ENCODE results near the gene ATP5F1E. TPM values are rescaled to one million over a fixed set of nuclear protein-coding genes. Genes with fewer than 3 reads are reported as not detected.

The ATP5F1E gene
- total RNA-seq, 1 donor from 2014 or later: 53.5 TPM

DNA sequence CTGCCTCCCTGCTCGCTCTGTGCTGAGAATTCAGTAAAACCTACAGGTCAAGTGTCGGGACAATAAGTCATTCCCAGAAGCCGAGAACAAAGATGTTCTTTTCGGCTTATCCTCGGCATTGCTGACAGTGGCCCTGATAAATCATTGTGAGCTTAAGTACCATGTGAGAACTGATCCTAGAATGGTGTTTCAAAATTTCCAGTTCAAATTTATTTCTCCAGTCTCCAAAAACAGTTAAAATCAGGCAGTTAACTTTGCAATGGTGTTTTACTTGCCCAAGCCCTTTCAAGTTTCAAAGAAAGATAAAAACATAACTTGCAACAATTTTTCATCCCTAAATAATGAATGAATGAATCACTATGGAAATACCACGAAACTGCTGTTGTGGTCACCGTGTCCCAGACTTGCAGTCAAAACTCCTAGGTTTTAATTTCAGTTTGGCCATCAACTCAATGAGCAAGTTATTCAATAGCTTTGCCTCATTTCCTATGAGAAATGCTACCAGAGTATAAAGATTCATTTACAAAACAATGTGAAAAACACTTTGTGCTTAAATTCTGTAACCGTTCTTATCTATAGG, 4.3 kb downstream of the ATP5F1E start:
- H3K4me1 Mint-ChIP-seq (ENCODE audit: low read depth, unreplicated experiment): peaks cover 18% of the 10 kb centered on the region
- H3K27me3 Mint-ChIP-seq (ENCODE audit: unreplicated experiment): no peaks in the 10 kb centered on the region
- no peak overlapping the region for H3K27ac Mint-ChIP-seq (ENCODE audit: unreplicated experiment)
- no peak for DNase-seq
- no peak overlapping the region for H3K4me3 Mint-ChIP-seq (ENCODE audit: unreplicated experiment)
- peaks cover 1% of the 10 kb centered on the region for H3K9me3 Mint-ChIP-seq (ENCODE audit: unreplicated experiment)
- TF ChIP-seq, protein P1, sequence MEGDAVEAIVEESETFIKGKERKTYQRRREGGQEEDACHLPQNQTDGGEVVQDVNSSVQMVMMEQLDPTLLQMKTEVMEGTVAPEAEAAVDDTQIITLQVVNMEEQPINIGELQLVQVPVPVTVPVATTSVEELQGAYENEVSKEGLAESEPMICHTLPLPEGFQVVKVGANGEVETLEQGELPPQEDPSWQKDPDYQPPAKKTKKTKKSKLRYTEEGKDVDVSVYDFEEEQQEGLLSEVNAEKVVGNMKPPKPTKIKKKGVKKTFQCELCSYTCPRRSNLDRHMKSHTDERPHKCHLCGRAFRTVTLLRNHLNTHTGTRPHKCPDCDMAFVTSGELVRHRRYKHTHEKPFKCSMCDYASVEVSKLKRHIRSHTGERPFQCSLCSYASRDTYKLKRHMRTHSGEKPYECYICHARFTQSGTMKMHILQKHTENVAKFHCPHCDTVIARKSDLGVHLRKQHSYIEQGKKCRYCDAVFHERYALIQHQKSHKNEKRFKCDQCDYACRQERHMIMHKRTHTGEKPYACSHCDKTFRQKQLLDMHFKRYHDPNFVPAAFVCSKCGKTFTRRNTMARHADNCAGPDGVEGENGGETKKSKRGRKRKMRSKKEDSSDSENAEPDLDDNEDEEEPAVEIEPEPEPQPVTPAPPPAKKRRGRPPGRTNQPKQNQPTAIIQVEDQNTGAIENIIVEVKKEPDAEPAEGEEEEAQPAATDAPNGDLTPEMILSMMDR (IDR thresholded peaks at IDR 0.05; ENCODE audit: partially characterized antibody, unreplicated experiment): no peak
- no peaks in the 10 kb centered on the region for H3K36me3 Mint-ChIP-seq (ENCODE audit: unreplicated experiment)

DNA sequence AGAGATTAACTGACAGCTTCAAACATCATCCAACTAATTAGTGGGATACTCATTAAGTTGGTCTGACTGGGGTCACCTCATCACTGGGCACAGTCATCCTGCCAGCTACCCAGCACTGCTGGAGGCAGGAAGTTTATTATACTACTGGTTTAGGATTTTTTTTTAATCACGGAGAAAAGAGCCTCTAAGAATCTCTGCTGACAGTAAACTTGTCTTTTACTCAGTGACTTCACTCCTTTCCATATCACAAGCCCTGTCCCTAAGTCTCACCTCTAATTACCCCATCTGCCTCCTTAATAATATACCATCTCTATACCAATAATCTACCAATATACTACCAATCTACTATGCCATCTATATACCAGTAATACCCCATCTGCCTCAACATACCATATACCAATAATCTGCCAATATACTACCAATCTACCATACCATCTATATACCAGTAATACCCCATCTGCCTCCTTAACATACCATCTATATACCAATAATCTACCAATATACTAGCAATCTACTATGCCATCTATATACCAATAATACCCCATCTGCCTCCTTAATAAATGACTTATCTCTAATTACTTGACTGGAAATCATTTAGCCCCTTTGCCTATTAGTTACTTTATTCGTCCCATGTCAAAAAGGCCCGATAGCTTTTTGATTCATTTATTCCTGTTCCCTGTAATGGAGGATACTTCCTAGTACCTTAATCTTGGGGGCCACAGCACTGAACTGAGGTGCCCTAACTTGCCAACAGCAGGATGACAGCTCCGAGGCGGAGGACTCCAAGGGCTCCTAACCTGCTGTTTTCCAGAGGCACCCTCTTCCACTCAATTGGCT, 5.0 kb downstream of the ATP5F1E start:
- Mint-ChIP-seq H3K4me1 (ENCODE audit: low read depth, unreplicated experiment) (peaks cover 18% of the 10 kb centered on the region), H3K36me3 (ENCODE audit: unreplicated experiment) (no peaks in the 10 kb centered on the region), H3K4me3 (ENCODE audit: unreplicated experiment) (no peak overlapping the region), H3K27ac (ENCODE audit: unreplicated experiment) (no peak overlapping the region), H3K27me3 (ENCODE audit: unreplicated experiment) (no peaks in the 10 kb centered on the region), H3K9me3 (ENCODE audit: unreplicated experiment) (no peaks in the 10 kb centered on the region)
- DNase-seq: no peak
- TF ChIP-seq, protein P1 (IDR thresholded peaks at IDR 0.05; ENCODE audit: partially characterized antibody, unreplicated experiment): no peak

DNA sequence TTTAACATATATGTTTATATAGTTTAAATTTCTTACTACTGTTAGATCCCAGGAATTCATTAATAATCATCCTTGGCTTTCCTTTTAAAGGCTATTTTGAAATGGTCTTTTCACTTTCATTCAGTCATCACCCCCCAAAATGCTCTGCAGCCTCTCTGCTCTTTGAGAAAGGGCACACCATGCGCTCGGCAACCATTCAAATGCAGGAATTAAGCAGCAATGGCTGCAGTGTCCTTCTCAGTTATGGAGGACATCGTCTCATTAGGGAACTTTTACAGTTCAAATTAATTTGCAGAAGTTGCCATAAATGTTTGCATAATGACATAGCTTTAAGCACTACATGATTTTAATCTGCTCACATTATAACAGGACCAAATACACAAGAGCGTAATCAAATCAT, 6.6 kb downstream of the ATP5F1E start:
- no peaks in the 10 kb centered on the region for H3K36me3 Mint-ChIP-seq (ENCODE audit: unreplicated experiment)
- no peaks in the 10 kb centered on the region for H3K27me3 Mint-ChIP-seq (ENCODE audit: unreplicated experiment)

DNA sequence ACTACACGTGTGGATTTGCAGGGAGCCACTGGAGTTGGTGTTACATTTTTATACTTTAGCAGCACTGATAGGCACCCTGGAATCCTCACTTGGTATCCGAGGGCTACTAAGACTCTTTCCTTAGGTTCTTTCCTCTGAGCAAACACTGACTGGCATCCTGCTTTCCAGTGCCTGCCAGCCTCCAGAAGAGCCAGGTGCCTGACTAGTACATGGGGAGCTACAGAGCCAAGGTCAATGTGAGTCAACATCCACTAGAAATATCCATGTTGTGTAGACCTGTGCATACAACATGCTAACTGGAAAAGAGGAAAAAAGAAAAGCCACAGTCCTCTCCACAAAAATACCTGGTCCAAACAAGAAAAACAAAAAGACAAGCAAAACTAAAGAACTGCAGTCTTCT, 7.0 kb downstream of the ATP5F1E start:
- Mint-ChIP-seq H3K27ac (ENCODE audit: unreplicated experiment) (no peak overlapping the region), H3K4me3 (ENCODE audit: unreplicated experiment) (no peak overlapping the region), H3K36me3 (ENCODE audit: unreplicated experiment) (no peaks in the 10 kb centered on the region), H3K27me3 (ENCODE audit: unreplicated experiment) (no peaks in the 10 kb centered on the region), H3K9me3 (ENCODE audit: unreplicated experiment) (no peaks in the 10 kb centered on the region), H3K4me1 (ENCODE audit: low read depth, unreplicated experiment) (peaks cover 10% of the 10 kb centered on the region)
- no peak for DNase-seq
- TF ChIP-seq, protein P1 (IDR thresholded peaks at IDR 0.05; ENCODE audit: partially characterized antibody, unreplicated experiment): no peak

More for the DNA sequence above, 6.6 kb downstream of the ATP5F1E start:
- Mint-ChIP-seq H3K27ac (ENCODE audit: unreplicated experiment) (no peak overlapping the region), H3K4me1 (ENCODE audit: low read depth, unreplicated experiment) (peaks cover 12% of the 10 kb centered on the region), H3K4me3 (ENCODE audit: unreplicated experiment) (no peak overlapping the region), H3K9me3 (ENCODE audit: unreplicated experiment) (no peaks in the 10 kb centered on the region)
- TF ChIP-seq, protein P1 (IDR thresholded peaks at IDR 0.05; ENCODE audit: partially characterized antibody, unreplicated experiment): no peak
- no peak for DNase-seq

DNA sequence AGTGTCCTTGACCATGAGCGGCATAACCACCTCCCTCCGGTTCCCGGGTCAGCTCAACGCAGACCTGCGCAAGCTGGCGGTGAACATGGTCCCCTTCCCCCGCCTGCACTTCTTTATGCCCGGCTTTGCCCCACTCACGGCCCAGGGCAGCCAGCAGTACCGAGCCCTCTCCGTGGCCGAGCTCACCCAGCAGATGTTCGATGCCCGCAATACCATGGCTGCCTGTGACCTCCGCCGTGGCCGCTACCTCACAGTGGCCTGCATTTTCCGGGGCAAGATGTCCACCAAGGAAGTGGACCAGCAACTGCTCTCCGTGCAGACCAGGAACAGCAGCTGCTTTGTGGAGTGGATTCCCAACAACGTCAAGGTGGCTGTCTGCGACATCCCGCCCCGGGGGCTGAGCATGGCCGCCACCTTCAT, 8.0 kb downstream of the ATP5F1E start:
- no peak for DNase-seq
- H3K27ac Mint-ChIP-seq (ENCODE audit: unreplicated experiment): peak overlapping the region; percentile 30
- peaks cover 5% of the 10 kb centered on the region for H3K4me1 Mint-ChIP-seq (ENCODE audit: low read depth, unreplicated experiment)
- H3K27me3 Mint-ChIP-seq (ENCODE audit: unreplicated experiment): no peaks in the 10 kb centered on the region
- H3K9me3 Mint-ChIP-seq (ENCODE audit: unreplicated experiment): no peaks in the 10 kb centered on the region
- H3K36me3 Mint-ChIP-seq (ENCODE audit: unreplicated experiment): no peaks in the 10 kb centered on the region
- no peak overlapping the region for H3K4me3 Mint-ChIP-seq (ENCODE audit: unreplicated experiment)
- TF ChIP-seq, protein P1 (IDR thresholded peaks at IDR 0.05; ENCODE audit: partially characterized antibody, unreplicated experiment): no peak
